HCT116 (cell line): ENCODE data around the gene CDHR4. TPM values are rescaled to one million over a fixed set of nuclear protein-coding genes. Genes with fewer than 3 reads are reported as not detected.

Experiments used
- ATAC-seq: fragments of 200-7000 bp; cut with Tn5 transposase; 2 replicates; pipeline ENCODE4 v1.9.1; 2020; ENCODE audit warnings: mild to moderate bottlenecking, moderate library complexity
- BruUV-seq: library from RNA; stranded (reverse); fragments of 400-500 nt; replicated peaks from 2 replicates; lab custom pipeline; 2021; lab: Mats Ljungman, UMichigan
- CTCF ChIA-PET: fragments of 300-600 bp; sonication (Branson Sonifier 250); formaldehyde crosslinking; loops from one replicate; lab custom pipeline; 2021; ENCODE audit warnings: antibody characterized with exemption; lab: Charles Lee
- POLR2A ChIA-PET: fragments of 300-600, 350-600 bp; sonication (Branson Sonifier 250); formaldehyde crosslinking; loops from one replicate; lab custom pipeline; 2021; ENCODE audit warnings: antibody characterized with exemption; lab: Charles Lee
- RAD21 ChIA-PET, 2 experiments: fragments of 300-600 bp; sonication (Branson Sonifier 250); formaldehyde crosslinking; loops; one replicate each; lab custom pipeline; 2023; ENCODE audit warnings: low total read pairs in 2 of 2; ENCODE audit not compliant: uncharacterized antibody in 2 of 2, unreplicated experiment in 2 of 2, low non-redundant PET in 1 of 2; lab: Charles Lee
- DNase-seq: peaks from one replicate; pipeline ENCODE4 v3.0.0-alpha.2; 2010; ENCODE audit warnings: low read depth, low spot score
- H2AFZ ChIP-seq: fragments of 200-600 bp; shearing (Covaris generic), sonication (generic); 2 replicates; pipeline ENCODE4 v1.6.1; 2017; ENCODE audit warnings: low read depth, mixed run types, mixed read lengths, antibody characterized with exemption, low read length; ENCODE audit not compliant: poor library complexity, severe bottlenecking
- H3K27ac ChIP-seq: 2 replicates; pipeline ENCODE4 v1.5.1; 2012; ENCODE audit warnings: low read depth, low read length
- H3K27me3 ChIP-seq: fragments of 200-600 bp; sonication (generic); 2 replicates; pipeline ENCODE4 v1.6.1; 2016; ENCODE audit warnings: mixed run types, low read length, mixed read lengths; ENCODE audit not compliant: insufficient read depth
- H3K36me3 ChIP-seq, 2 experiments: fragments of 200-500 bp in 1 of 2; fragments of 200-600 bp in 1 of 2; sonication (Bioruptor generic) in 1 of 2; sonication (generic) in 1 of 2; 2 replicates each; pipeline versions ENCODE4 v1.5.1 to v1.6.1; 2014 to 2016; ENCODE audit warnings: low read length in 2 of 2, inconsistent platforms in 1 of 2, mixed read lengths in 1 of 2, mixed run types in 1 of 2; ENCODE audit not compliant: insufficient read depth in 2 of 2, control insufficient read depth in 1 of 2
- H3K4me1 ChIP-seq, 2 experiments: fragments of 200-600 bp in 1 of 2; sonication (generic) in 1 of 2; 2 replicates each; pipeline versions ENCODE4 v1.5.1 to v1.6.1; 2012 to 2017; ENCODE audit warnings: low read length in 2 of 2, inconsistent platforms in 1 of 2, mild to moderate bottlenecking in 1 of 2, mixed read lengths in 1 of 2, mixed run types in 1 of 2, moderate library complexity in 1 of 2; ENCODE audit not compliant: insufficient read depth in 2 of 2, control insufficient read depth in 1 of 2
- H3K4me2 ChIP-seq: fragments of 200-600 bp; sonication (generic); 2 replicates; pipeline ENCODE4 v1.6.1; 2017; ENCODE audit warnings: mixed run types, low read length, mixed read lengths
- H3K4me3 ChIP-seq, 2 experiments: fragments of 200-600 bp in 1 of 2; sonication (generic) in 1 of 2; replicated peaks in 1 of 2; 2 replicates each; pipeline ENCODE4 v1.5.1; 2011 to 2016; ENCODE audit warnings: low read length in 2 of 2, control low read depth in 1 of 2, low read depth in 1 of 2, mild to moderate bottlenecking in 1 of 2, mixed read lengths in 1 of 2, mixed run types in 1 of 2
- H3K79me2 ChIP-seq: fragments of 200-600 bp; sonication (generic); 2 replicates; pipeline ENCODE4 v1.6.1; 2017; ENCODE audit warnings: mild to moderate bottlenecking, mixed run types, low read length, moderate library complexity, mixed read lengths; ENCODE audit not compliant: insufficient read depth
- H3K9ac ChIP-seq: fragments of 200-600 bp; sonication (generic); 2 replicates; pipeline ENCODE4 v1.6.1; 2016; ENCODE audit warnings: low read length, mixed read lengths
- H3K9me2 ChIP-seq: fragments of 200-600 bp; sonication (generic), shearing (Covaris generic); 2 replicates; pipeline ENCODE4 v1.6.1; 2017; ENCODE audit warnings: mixed run types, mild to moderate bottlenecking, moderate library complexity; ENCODE audit not compliant: insufficient read depth
- H3K9me3 ChIP-seq, 2 experiments: fragments of 200-500 bp in 1 of 2; fragments of 200-600 bp in 1 of 2; sonication (Bioruptor generic) in 1 of 2; sonication (generic) in 1 of 2; 2 replicates each; pipeline ENCODE4 v1.6.1; 2014 to 2017; ENCODE audit warnings: low read length in 2 of 2, mixed read lengths in 2 of 2, inconsistent platforms in 1 of 2, low read depth in 1 of 2, mild to moderate bottlenecking in 1 of 2, mixed run types in 1 of 2, moderate library complexity in 1 of 2; ENCODE audit not compliant: control insufficient read depth in 1 of 2, insufficient read depth in 1 of 2
- H4K20me1 ChIP-seq: fragments of 200-600 bp; sonication (generic), shearing (Covaris generic); 2 replicates; pipeline ENCODE4 v1.6.1; 2017; ENCODE audit warnings: mixed run types, mild to moderate bottlenecking, moderate library complexity; ENCODE audit not compliant: insufficient read depth
- ATF3 ChIP-seq: IDR thresholded peaks from 2 replicates; pipeline ENCODE4 v1.6.1; 2012
- CBX3 ChIP-seq: IDR thresholded peaks from 2 replicates; pipeline ENCODE4 v1.6.1; 2012; ENCODE audit warnings: low read depth
- CEBPB ChIP-seq: IDR thresholded peaks from 2 replicates; pipeline ENCODE4 v1.6.1; 2012; ENCODE audit warnings: low read depth
- CTCF ChIP-seq, 3 experiments: fragments of 200-600 bp in 1 of 3; sonication (generic) in 1 of 3; IDR thresholded peaks in 2 of 3; conservative IDR thresholded peaks in 1 of 3; 2 replicates each; pipeline ENCODE4 v1.5.1; 2012 to 2017; ENCODE audit warnings: low read depth in 2 of 3, low read length in 2 of 3, antibody characterized with exemption in 1 of 3, borderline replicate concordance in 1 of 3, control low read depth in 1 of 3, mild to moderate bottlenecking in 1 of 3, mixed read lengths in 1 of 3, mixed run types in 1 of 3, moderate library complexity in 1 of 3; ENCODE audit not compliant: insufficient read depth in 1 of 3
- EGR1 ChIP-seq: IDR thresholded peaks from 2 replicates; pipeline ENCODE4 v1.6.1; 2012; ENCODE audit warnings: low read depth
- ELF1 ChIP-seq: IDR thresholded peaks from 2 replicates; pipeline ENCODE4 v1.6.1; 2012; ENCODE audit warnings: low read depth, borderline replicate concordance
- EZH2phosphoT487 ChIP-seq: fragments of 200-600 bp; IDR thresholded peaks from 2 replicates; pipeline ENCODE4 v1.6.1; 2018; ENCODE audit warnings: antibody characterized with exemption, borderline replicate concordance
- FOSL1 ChIP-seq: IDR thresholded peaks from 2 replicates; pipeline ENCODE4 v1.6.1; 2012; ENCODE audit warnings: low read depth
- JUND ChIP-seq: IDR thresholded peaks from 2 replicates; pipeline ENCODE4 v1.6.1; 2012
- POLR2A ChIP-seq: IDR thresholded peaks from 2 replicates; pipeline ENCODE4 v1.7.0; 2011; ENCODE audit warnings: borderline replicate concordance; ENCODE audit not compliant: insufficient read depth, insufficient read length; ENCODE audit errors: extremely low read depth
- POLR2AphosphoS5 ChIP-seq: IDR thresholded peaks from 2 replicates; pipeline ENCODE4 v1.6.1; 2011; ENCODE audit warnings: mild to moderate bottlenecking, low read depth, low read length, moderate library complexity
- RAD21 ChIP-seq: IDR thresholded peaks from 2 replicates; pipeline ENCODE4 v1.6.1; 2012; ENCODE audit warnings: low read depth, mild to moderate bottlenecking
- YY1 ChIP-seq: IDR thresholded peaks from 2 replicates; pipeline ENCODE4 v1.6.1; 2011; ENCODE audit warnings: low read length, low read depth, moderate library complexity, mild to moderate bottlenecking; ENCODE audit not compliant: insufficient replicate concordance; ENCODE audit errors: extremely low read depth
- intact Hi-C: fragments of 100-400 bp; cut with micrococcal nuclease; formaldehyde crosslinking; loops from 2 replicates; pipeline ENCODE4 v1.10.0; 2022
- total RNA-seq: library from RNA; stranded (reverse); gene quantifications from one replicate; pipeline ENCODE4 v1.2.1, GENCODE V29; 2021; ENCODE audit not compliant: unreplicated experiment

The CDHR4 gene
- total RNA-seq, 1 experiment from 2014 or later = not detected

- Histone ChIP-seq H3K4me3 (no peak overlapping the region), H3K9me3 (no peaks in the 10 kb centered on the region), H3K27ac (no peak overlapping the region), H3K4me2 (no peak overlapping the region), H2AFZ (no peak overlapping the region), H3K36me3 (no peaks in the 10 kb centered on the region), H3K9ac (no peak overlapping the region), H3K9me2 (no peaks in the 10 kb centered on the region), H4K20me1 (no peaks in the 10 kb centered on the region), H3K4me1 (no peaks in the 10 kb centered on the region; a peak in 1 of 4 replicates), H3K27me3 (no peaks in the 10 kb centered on the region), H3K79me2 (peaks cover 81% of the 10 kb centered on the region)
- no TSS peak for BruUV-seq
- intact Hi-C loops = no loop called here
- POLR2A ChIA-PET = no interaction called here
- no peak for ATAC-seq
- RAD21 ChIA-PET = no interaction called here
- CTCF ChIA-PET = no interaction called here
- DNase-seq = no peak
- no peak for TF ChIP-seq POLR2A
These were observed 29.7 kb downstream of the CDHR4 start for GRCh38 chr3:49769926-49770325.

- RAD21 ChIA-PET = no interaction called here
These were observed 30.3 kb downstream of the CDHR4 start for GRCh38 chr3:49769286-49769915.

More at GRCh38 chr3:49769286-49769915, 30.3 kb downstream of the CDHR4 start:
- Histone ChIP-seq H4K20me1 (no peaks in the 10 kb centered on the region), H3K4me3 (no peak overlapping the region), H3K27me3 (no peaks in the 10 kb centered on the region), H3K9me2 (no peaks in the 10 kb centered on the region), H3K36me3 (no peaks in the 10 kb centered on the region), H2AFZ (no peak overlapping the region), H3K9ac (no peak overlapping the region), H3K4me2 (no peak overlapping the region), H3K9me3 (no peaks in the 10 kb centered on the region), H3K79me2 (peaks cover 82% of the 10 kb centered on the region), H3K27ac (no peak overlapping the region), H3K4me1 (no peaks in the 10 kb centered on the region; a peak in 1 of 4 replicates)
- BruUV-seq = no TSS peak
- POLR2A ChIA-PET = no interaction called here
- no peak for ATAC-seq
- TF ChIP-seq ELF1 (no peak), ATF3 (no peak), CEBPB (no peak), CTCF (IDR thresholded peaks at IDR 0.05 in 2 of 3, conservative IDR thresholded peaks at IDR 0.05 in 1 of 3; ENCODE audit: borderline replicate concordance in 1 of 3, insufficient read depth in 1 of 3, low read depth in 2 of 3, low read length in 2 of 3) (no peak), POLR2AphosphoS5 (no peak), EZH2phosphoT487 (no peak), JUND (no peak), POLR2A (no peak), RAD21 (no peak), YY1 (no peak), FOSL1 (no peak), CBX3 (no peak), EGR1 (no peak)
- DNase-seq = no peak
- intact Hi-C loops = no loop called here
- CTCF ChIA-PET = no interaction called here
